GM12873 (cell line): ENCODE results near the gene VPS13D.

Experiments used
- CTCF ChIP-seq: IDR thresholded peaks from 2 replicates; pipeline ENCODE4 v1.5.1; 2012; ENCODE audit warnings: low read depth, mild to moderate bottlenecking, moderate library complexity, low read length, control low read depth; ENCODE audit not compliant: insufficient read depth; ENCODE audit errors: missing control alignments

VPS13D gene

GRCh38 chr1:12296623-12297022 is 66.8 kb downstream of the VPS13D start:
- no peak for TF ChIP-seq CTCF

- no peak for TF ChIP-seq CTCF
These were observed 70.9 kb downstream of the VPS13D start for GRCh38 chr1:12300706-12301105.

GRCh38 chr1:12301518-12302237 is 71.8 kb downstream of the VPS13D start:
- no peak for TF ChIP-seq CTCF

- no peak for TF ChIP-seq CTCF
These were observed 73.1 kb downstream of the VPS13D start for GRCh38 chr1:12302798-12303447.

GRCh38 chr1:12305377-12305776 is 75.5 kb downstream of the VPS13D start:
- no peak for TF ChIP-seq CTCF

- no peak for TF ChIP-seq CTCF
These were observed 80.2 kb downstream of the VPS13D start for GRCh38 chr1:12309783-12310742.
